Activated gamma-delta T cell treated with Interleukin-2 at 50 U/mL for 16 hours (primary cell): ENCODE results near the gene MED8.

Experiments used
- DNase-seq: peaks from one replicate; pipeline ENCODE4 v3.0.0-alpha.2; 2020

MED8 gene

DNA sequence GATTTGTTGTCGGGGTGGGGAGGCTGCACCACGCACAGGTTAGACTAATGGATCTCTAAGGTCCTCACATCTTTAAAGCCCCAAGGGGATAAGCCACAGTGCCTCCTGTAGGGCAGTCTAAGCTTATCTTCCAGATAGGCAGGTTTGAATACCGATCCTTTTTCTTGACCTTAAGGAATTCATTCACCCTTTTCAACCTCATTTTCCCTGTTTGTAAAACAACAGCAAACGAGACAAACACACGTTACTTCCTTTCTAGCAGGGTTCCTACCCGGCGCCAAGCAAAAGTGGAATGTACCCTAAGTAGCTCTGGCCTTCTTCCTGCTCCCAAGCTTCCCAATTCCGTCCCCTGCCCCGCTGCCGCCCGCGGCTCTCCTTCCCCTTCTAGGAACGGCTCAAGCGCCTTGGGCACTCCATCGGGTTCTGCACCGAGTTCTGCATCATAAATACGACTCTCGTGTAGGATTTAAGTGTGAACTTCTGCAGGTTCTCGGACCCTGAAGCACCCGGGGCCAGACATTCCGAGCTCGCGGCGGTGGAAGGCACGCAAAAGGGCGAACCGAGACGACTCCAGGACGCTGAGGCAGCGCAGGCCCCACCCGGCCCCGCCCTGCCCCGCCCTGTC lies 31.4 kb downstream of the MED8 start:
- DNase-seq: no peak

DNA sequence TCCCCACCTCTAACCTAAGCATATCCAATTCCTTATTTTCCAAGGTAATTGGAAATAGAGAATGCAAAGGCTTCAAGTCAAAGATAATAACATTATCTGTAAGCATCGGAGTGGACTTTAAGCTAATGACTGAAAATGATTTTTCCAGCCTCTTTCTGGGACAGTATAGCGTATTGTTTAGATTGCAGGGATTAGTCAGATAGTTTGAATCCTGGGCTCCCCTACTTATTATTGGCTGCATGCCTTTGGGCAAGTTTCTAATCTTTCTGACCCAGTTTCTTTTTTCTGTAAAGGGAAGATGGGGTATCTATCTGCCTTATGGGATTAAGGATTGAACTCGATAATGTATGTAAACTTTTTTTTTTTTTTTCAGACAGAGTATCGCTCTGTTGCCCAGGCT lies 32.3 kb downstream of the MED8 start:
- DNase-seq: no peak

- no peak for DNase-seq
Observed at GRCh38 chr1:43354936-43355335, 34.7 kb downstream of the MED8 start.

GRCh38 chr1:43354471-43354870 lies 35.1 kb downstream of the MED8 start:
- no peak for DNase-seq

DNA sequence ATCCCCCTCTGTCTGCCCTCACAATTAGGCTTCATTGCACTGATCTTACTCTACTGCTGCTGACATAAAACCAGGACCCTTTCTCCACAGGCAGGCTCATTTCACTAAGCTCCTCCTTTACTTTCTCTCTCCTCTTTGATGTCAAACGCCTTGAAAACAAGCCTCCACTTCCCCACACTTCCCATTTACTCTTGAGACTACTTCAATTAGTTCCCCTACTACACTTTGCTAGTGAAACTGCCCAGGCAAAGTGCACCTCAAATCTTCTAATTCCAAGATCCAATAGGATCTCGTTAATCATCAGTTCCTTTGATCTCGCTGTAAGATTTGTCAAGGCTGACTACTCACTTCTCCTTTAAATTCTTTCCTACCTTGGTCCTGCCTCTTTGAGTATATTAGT lies 36.7 kb downstream of the MED8 start:
- no peak for DNase-seq

DNA sequence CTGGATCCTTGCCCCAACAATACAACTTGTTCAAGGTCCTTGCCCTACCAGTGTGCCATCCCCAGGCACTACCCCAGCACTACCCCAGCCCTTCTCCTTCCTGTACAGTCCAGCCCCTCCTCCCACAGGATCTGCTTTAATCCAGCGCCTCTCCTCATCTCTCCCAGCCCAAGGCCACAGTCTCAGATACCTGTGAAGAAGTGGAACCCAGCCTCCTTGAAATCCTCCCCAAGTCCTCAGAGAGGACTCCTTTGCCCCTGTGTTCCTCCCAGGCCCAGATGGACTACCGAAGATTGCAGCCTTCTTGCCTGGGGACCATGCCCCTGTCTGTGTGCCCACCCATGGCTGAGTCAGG lies 37.3 kb downstream of the MED8 start:
- DNase-seq: no peak

- DNase-seq: no peak
Observed at GRCh38 chr1:43351421-43352350, 37.9 kb downstream of the MED8 start.

DNA sequence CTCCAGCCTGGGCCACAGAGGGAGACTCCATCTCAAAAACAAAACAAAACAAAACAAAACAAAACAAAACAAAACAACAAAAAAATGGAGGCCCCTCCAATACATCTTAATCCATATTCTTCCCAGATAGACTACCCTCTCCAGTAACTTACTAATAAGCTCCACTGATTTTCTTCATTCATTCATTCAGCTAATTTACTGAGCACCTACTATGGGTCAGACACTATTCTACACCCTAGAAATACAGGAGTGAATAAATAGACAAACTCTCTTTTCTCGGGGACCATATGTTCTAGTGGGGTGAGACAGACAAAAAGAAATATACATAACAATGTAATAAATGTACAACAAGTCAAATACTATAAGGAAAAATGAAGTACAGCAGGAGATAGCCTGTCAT lies 38.6 kb downstream of the MED8 start:
- no peak for DNase-seq

DNA sequence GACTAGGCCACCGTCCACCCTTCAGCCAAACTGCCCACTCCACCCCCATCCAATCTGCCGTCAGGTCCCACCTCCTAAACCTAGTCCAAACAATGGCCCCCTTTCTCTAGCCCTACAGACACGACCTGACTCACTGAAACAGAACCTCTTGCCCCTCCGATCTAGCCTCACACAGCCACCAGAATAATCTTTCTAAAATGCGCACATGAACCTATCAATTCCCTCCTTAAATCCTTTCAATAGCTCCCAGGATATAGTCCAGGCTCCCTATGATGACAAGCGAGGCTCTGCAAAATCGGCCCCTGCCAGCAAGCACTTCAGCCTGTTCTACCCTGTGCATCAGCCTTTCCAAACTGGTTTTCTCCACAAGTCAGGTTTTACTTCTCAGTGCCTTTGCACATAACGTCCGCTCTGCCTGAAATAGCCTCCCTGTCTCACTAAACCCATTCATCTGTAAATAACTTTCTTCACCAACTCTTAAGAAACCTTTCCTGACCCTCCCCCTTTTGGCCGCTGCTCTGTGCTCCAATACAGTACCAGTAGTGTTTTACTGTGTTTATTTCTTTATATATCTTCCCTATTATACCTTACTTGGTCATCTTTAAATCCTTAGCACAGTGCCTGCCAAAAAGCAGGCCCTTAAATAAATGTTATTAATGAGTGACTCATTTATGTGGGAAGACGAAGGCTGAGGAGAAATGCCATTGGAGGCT lies 39.9 kb downstream of the MED8 start:
- DNase-seq: no peak

DNA sequence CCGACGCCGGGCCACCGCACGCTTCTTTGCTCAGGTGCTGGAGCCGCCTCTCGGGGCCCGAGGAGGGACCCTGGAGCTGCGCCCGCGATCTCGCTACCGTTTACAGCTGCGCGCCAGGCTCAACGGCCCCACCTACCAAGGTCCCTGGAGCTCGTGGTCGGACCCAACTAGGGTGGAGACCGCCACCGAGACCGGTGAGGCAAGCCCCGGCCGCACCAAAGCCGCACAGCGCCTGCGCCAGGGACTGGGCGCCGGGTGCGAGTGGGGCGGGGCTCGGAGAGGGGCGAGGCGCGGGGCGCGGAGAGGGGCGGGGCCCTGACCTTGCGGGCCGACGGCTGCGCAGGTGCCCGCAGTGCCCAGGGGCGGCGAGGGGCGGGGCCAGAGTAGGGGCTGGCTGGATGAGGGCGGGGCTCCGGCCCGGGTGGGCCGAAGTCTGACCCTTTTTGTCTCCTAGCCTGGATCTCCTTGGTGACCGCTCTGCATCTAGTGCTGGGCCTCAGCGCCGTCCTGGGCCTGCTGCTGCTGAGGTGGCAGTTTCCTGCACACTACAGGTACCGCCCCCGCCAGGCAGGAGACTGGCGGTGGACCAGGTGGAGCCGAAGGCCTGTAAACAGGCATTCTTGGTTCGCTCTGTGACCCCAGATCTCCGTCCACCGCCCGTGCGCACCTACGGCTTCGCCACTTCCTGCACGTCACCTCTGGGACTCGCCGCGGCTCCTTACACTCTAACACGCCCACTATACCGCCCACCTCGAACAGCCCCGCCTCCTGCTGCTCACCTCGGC lies 40.6 kb downstream of the MED8 start:
- DNase-seq: peak; percentile 53

- DNase-seq: no peak
Observed at GRCh38 chr1:43348343-43348808, 41.2 kb downstream of the MED8 start.

DNA sequence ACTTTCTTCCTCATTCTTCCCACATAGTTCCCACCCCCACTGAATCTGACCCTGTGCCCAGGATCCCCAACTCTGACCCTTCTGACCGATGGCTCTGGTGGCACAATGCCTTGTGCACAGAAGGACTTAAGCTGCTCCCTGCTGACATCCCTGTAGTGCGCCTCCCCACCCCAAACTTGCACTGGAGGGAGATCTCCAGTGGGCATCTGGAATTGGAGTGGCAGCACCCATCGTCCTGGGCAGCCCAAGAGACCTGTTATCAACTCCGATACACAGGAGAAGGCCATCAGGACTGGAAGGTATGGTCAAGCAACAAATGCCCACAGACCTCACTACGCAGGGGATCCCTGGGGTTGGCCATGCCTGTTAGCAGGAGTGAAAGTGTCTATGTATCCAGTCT lies 43.0 kb downstream of the MED8 start:
- no peak for DNase-seq

GRCh38 chr1:43345120-43345519 lies 44.5 kb downstream of the MED8 start:
- no peak for DNase-seq

DNA sequence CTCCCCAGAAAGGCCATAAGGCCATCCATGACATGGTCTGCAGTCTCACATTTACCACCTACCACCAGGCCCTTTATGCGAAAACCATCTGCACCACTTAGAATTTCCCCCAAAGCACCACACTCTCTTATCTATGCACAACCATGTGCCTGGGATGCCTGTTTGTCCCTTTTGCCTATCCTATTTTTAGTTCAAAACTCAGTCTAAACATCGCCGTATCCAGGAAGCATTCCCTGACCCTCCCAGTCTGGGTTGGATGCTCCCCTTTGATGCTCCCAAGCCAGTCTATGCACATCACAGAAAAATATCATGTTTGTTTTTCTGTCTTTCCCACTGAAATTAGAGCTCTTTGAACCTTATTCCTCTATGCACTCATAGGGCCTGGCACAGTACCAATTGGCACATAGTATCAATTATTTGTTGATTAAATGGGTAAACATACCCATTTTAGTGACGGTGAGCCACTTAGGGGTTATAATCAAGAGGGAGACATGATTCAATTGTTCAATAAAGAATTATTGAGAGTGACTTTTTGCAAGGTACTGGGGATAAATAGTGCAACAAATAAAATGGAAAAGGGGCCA lies 45.2 kb downstream of the MED8 start:
- DNase-seq: no peak

DNA sequence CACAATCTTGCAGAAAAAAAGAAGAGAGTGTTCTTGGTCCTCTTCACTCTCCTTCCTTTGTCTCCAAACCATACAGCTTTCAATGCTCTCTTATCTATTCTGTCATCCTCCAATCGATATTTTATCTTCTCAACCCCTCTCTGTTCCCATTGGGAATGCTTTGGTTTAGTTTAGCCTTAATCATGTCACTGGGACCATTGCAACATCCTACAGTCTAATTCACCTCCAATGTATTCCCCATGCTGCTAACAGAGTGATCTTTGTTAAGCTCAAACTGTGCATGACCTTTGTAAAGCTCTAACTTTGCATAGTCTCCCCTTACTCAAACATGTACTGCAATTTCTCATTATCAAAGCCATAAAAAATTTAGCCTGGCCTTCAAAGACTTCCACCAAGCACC lies 49.0 kb downstream of the MED8 start:
- no peak for DNase-seq

DNA sequence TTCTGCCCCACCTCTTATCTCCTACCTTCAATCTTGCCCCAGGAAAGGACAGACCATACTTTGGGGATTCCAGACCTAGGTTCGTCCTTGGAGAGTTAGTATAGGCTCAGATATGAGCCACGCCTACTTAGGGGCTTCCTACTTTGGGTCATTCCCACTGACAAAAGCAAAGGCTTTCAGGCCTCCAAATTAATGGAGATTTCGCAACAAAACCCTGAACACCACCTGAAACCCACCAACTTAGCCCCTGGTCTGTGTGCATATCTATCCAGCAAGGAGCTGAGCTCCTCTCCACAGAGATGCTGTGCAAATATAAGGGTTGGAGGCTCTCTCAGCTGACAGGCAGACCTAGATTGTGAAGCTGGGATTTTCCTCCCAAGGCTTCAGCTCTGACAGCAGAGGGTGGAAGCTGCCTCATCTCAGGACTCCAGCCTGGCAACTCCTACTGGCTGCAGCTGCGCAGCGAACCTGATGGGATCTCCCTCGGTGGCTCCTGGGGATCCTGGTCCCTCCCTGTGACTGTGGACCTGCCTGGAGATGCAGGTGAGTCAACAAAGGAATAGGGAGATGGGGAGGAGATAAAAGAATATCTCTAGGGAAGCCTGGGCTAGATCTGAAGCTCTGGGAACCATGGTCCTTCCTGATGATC lies 49.9 kb downstream of the MED8 start:
- no peak for DNase-seq

DNA sequence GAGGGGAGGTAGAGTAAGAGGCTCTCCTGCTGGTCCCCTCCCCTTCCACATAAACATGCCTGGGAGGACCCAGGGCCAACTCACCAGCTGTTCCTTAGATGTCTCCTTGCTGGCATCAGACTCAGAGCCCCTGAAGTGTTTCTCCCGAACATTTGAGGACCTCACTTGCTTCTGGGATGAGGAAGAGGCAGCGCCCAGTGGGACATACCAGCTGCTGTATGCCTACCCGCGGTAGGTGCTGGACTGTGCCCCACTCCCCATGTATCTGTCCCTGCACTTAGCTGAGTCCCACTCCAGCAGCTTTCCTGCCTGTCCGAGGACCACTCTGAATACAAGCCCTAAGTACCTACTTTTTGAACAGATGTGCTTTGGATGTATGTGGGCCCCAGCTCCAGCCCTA lies 51.6 kb downstream of the MED8 start:
- DNase-seq: no peak

- DNase-seq: no peak
Observed at GRCh38 chr1:43337588-43337987, 52.0 kb downstream of the MED8 start, which contains the start of gene MPL. Gene MPL, plus strand, starts transcription at chr1:43337818. Its CDS starts 31 bp downstream, at chr1:43337849.

DNA sequence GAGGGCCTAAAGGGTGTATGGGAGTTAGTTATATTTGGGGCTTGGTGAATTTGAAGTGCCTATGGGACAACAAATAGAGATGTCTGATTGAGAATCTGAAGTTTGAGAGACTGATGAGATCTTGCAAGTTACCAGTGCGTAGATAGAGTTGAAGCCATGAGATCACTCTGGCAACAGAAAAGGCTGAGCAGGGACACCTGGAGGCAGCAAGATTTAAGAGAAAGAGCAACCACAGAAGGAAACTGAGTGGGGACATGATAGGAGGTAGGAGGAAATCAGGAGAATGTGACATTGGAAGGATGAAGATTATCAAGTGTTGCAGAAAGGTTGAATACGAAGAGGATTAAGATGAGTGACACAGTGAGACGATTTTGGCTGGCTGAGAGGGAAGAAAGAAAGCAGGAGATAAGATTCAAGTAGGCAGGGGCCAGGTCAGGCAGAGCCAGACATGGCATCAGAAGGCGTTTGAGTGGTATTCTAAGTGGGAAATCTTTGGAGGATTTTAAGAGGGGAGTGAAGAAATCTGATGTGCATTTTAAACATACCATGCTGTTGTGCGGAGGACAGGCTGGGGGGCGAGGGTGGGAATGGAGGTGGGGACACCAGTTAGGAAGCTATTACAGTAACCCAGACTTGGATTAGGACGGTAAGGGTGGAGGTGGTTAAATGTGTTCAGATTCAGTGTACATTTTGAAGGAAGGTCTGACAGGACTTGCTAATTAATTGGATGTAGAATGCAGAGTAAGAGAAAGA lies 55.0 kb downstream of the MED8 start:
- DNase-seq: no peak
